HEK293 (cell line): ENCODE measurements around the gene CLPSL2.

Experiments
- CTCF ChIP-seq: fragments of 450-650 bp; formaldehyde crosslinking; IDR thresholded peaks from 2 replicates; pipeline ENCODE4 v1.5.1; 2016; ENCODE audit warnings: missing biosample characterization, missing genetic modification characterization
- PBX3 ChIP-seq: sonication (generic); formaldehyde crosslinking; IDR thresholded peaks from 2 replicates; pipeline ENCODE4 v1.8.1; 2022; ENCODE audit warnings: mild to moderate bottlenecking, moderate library complexity, missing genetic modification reagents
- REST ChIP-seq: fragments of 450-650 bp; formaldehyde crosslinking; IDR thresholded peaks from 2 replicates; pipeline ENCODE4 v1.5.1; 2016; ENCODE audit warnings: missing biosample characterization, missing genetic modification characterization
- YY1 ChIP-seq: fragments of 450-650 bp; formaldehyde crosslinking; IDR thresholded peaks from 2 replicates; pipeline ENCODE4 v1.5.1; 2018; ENCODE audit warnings: missing biosample characterization, missing genetic modification characterization
- ZNF10 ChIP-seq: fragments of 450-650 bp; formaldehyde crosslinking; IDR thresholded peaks from 2 replicates; pipeline ENCODE4 v1.5.1; 2017; ENCODE audit warnings: missing biosample characterization, missing genetic modification characterization
- ZNF274 ChIP-seq, 2 experiments: fragments of 200-500 bp in 1 of 2; fragments of 450-650 bp in 1 of 2; sonication (Bioruptor generic) in 1 of 2; formaldehyde crosslinking in 1 of 2; IDR thresholded peaks; 2 replicates each; pipeline versions ENCODE4 v1.5.1 to v1.6.1; 2014 to 2016; ENCODE audit warnings: borderline replicate concordance in 1 of 2, inconsistent platforms in 1 of 2, low read length in 1 of 2, missing biosample characterization in 1 of 2, missing genetic modification characterization in 1 of 2
- ZNF404 ChIP-seq: fragments of 450-650 bp; formaldehyde crosslinking; IDR thresholded peaks from 2 replicates; pipeline ENCODE4 v1.5.1; 2017; ENCODE audit warnings: missing biosample characterization, missing genetic modification characterization
- ZNF530 ChIP-seq: fragments of 450-650 bp; formaldehyde crosslinking; IDR thresholded peaks from 2 replicates; pipeline ENCODE4 v1.5.1; 2016; ENCODE audit warnings: low read depth, missing biosample characterization, missing genetic modification characterization
- ZNF561 ChIP-seq: fragments of 450-650 bp; IDR thresholded peaks from 2 replicates; pipeline ENCODE4 v1.5.1; 2018; ENCODE audit warnings: missing biosample characterization, missing genetic modification characterization, borderline replicate concordance
- ZNF626 ChIP-seq: fragments of 450-650 bp; sonication (Bioruptor Pico); formaldehyde crosslinking; IDR thresholded peaks from 2 replicates; pipeline ENCODE4 v1.5.1; 2018; ENCODE audit warnings: missing biosample characterization, missing genetic modification characterization, inconsistent platforms
- ZNF837 ChIP-seq: fragments of 450-650 bp; formaldehyde crosslinking; IDR thresholded peaks from 2 replicates; pipeline ENCODE4 v1.5.1; 2016; ENCODE audit warnings: missing biosample characterization, missing genetic modification characterization
- TF ChIP-seq, protein P1 (sequence below): fragments of 450-650 bp; formaldehyde crosslinking; IDR thresholded peaks from 2 replicates; pipeline ENCODE4 v1.5.1; 2017; ENCODE audit warnings: missing biosample characterization, missing genetic modification characterization
- TF ChIP-seq, protein P2 (sequence below): fragments of 450-650 bp; formaldehyde crosslinking; conservative IDR thresholded peaks from 2 replicates; pipeline ENCODE4 v1.5.1; 2016; ENCODE audit warnings: low read depth, missing biosample characterization, missing genetic modification characterization

- no peak for TF ChIP-seq CTCF (tag by site-specific recombination)
- TF ChIP-seq ZNF561 (tag by site-specific recombination): no peak
- no peak for TF ChIP-seq ZNF274 (IDR thresholded peaks at IDR 0.05; ENCODE audit: low read length)
- TF ChIP-seq ZNF274 (tag by site-specific recombination; IDR thresholded peaks at IDR 0.05; ENCODE audit: borderline replicate concordance): no peak
- TF ChIP-seq, protein P1, sequence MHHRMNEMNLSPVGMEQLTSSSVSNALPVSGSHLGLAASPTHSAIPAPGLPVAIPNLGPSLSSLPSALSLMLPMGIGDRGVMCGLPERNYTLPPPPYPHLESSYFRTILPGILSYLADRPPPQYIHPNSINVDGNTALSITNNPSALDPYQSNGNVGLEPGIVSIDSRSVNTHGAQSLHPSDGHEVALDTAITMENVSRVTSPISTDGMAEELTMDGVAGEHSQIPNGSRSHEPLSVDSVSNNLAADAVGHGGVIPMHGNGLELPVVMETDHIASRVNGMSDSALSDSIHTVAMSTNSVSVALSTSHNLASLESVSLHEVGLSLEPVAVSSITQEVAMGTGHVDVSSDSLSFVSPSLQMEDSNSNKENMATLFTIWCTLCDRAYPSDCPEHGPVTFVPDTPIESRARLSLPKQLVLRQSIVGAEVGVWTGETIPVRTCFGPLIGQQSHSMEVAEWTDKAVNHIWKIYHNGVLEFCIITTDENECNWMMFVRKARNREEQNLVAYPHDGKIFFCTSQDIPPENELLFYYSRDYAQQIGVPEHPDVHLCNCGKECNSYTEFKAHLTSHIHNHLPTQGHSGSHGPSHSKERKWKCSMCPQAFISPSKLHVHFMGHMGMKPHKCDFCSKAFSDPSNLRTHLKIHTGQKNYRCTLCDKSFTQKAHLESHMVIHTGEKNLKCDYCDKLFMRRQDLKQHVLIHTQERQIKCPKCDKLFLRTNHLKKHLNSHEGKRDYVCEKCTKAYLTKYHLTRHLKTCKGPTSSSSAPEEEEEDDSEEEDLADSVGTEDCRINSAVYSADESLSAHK (tag by site-specific recombination): no peak
- no peak for TF ChIP-seq ZNF837 (tag by site-specific recombination)
- no peak for TF ChIP-seq ZNF404 (tag by site-specific recombination)
- TF ChIP-seq PBX3 (CRISPR knock-in tag): no peak
- TF ChIP-seq REST (tag by site-specific recombination): no peak
- no peak for TF ChIP-seq YY1 (tag by site-specific recombination)
- no peak for TF ChIP-seq ZNF626 (tag by site-specific recombination)
- TF ChIP-seq, protein P2, sequence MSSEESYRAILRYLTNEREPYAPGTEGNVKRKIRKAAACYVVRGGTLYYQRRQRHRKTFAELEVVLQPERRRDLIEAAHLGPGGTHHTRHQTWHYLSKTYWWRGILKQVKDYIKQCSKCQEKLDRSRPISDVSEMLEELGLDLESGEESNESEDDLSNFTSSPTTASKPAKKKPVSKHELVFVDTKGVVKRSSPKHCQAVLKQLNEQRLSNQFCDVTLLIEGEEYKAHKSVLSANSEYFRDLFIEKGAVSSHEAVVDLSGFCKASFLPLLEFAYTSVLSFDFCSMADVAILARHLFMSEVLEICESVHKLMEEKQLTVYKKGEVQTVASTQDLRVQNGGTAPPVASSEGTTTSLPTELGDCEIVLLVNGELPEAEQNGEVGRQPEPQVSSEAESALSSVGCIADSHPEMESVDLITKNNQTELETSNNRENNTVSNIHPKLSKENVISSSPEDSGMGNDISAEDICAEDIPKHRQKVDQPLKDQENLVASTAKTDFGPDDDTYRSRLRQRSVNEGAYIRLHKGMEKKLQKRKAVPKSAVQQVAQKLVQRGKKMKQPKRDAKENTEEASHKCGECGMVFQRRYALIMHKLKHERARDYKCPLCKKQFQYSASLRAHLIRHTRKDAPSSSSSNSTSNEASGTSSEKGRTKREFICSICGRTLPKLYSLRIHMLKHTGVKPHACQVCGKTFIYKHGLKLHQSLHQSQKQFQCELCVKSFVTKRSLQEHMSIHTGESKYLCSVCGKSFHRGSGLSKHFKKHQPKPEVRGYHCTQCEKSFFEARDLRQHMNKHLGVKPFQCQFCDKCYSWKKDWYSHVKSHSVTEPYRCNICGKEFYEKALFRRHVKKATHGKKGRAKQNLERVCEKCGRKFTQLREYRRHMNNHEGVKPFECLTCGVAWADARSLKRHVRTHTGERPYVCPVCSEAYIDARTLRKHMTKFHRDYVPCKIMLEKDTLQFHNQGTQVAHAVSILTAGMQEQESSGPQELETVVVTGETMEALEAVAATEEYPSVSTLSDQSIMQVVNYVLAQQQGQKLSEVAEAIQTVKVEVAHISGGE (tag by site-specific recombination): no peak
- no peak for TF ChIP-seq ZNF10
- TF ChIP-seq ZNF530 (tag by site-specific recombination): no peak
Measured at GRCh38 chr6:35781290-35781689, 4.9 kb downstream of the CLPSL2 start.
